ENCODE measurements around the gene UBE2F. TPM values are rescaled to one million over a fixed set of nuclear protein-coding genes. Genes with fewer than 3 reads are reported as not detected.

Gene UBE2F
- total and polyA plus RNA-seq, 2 donors (not counting 1 experiment from before 2014, with no cell fraction given), result 53.7 to 113 TPM

DNA sequence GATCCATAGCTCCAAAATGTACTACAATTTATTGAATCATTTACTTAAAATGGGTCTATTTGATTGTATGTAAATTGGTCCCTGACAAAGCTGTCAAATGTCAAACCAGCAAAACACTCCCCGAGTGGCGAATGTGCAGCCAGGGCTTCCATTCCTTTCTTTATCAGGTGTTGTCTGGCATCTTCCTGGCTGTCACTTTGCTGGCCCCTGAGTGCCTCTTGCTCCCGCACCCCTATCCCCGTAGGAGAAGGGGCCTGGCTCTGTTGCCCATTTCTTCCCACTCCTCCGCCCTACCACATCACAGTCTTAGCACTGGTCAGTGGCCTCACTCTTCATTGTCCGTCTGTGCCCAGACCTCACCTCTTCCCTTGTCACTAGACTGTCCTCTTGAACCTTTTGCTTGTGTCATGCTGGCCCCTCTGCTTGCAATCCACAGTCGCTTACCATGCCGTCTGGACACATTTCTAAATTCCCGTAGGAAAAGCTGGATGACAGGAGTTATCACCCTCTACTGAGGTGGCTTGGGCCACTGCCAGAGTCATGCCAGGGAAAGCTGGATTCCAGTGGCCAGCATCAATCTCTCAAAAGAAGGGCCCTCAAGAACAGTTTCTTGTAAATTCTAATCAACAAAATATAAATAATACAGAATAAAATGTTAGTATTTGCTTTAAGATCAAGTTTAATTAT is 15.4 kb downstream of the UBE2F start:
- TF ChIP-seq EZH2 (IDR thresholded peaks at IDR 0.05; ENCODE audit: low read length, missing control alignments), result no peak
- TF ChIP-seq, protein P1, sequence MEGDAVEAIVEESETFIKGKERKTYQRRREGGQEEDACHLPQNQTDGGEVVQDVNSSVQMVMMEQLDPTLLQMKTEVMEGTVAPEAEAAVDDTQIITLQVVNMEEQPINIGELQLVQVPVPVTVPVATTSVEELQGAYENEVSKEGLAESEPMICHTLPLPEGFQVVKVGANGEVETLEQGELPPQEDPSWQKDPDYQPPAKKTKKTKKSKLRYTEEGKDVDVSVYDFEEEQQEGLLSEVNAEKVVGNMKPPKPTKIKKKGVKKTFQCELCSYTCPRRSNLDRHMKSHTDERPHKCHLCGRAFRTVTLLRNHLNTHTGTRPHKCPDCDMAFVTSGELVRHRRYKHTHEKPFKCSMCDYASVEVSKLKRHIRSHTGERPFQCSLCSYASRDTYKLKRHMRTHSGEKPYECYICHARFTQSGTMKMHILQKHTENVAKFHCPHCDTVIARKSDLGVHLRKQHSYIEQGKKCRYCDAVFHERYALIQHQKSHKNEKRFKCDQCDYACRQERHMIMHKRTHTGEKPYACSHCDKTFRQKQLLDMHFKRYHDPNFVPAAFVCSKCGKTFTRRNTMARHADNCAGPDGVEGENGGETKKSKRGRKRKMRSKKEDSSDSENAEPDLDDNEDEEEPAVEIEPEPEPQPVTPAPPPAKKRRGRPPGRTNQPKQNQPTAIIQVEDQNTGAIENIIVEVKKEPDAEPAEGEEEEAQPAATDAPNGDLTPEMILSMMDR (conservative IDR thresholded peaks at IDR 0.05 in 1 of 2, IDR thresholded peaks at IDR 0.05 in 1 of 2; ENCODE audit: low read depth in 1 of 2, low read length in 2 of 2), result no peak
- H3K79me2 ChIP-seq (ENCODE audit: control insufficient read depth, insufficient read depth, low read length), result peaks cover 24% of the 10 kb centered on the region
- no peak overlapping the region for H3K9ac ChIP-seq (ENCODE audit: insufficient read depth, low read length)
- no peaks in the 10 kb centered on the region for H3K27me3 ChIP-seq (ENCODE audit: control insufficient read depth, insufficient read depth, low read length)
- no peak overlapping the region for H3K27ac ChIP-seq (ENCODE audit: insufficient read depth, low read length)
- H3K4me3 ChIP-seq (replicated peaks in 1 of 4; ENCODE audit: control extremely low read depth in 1 of 4, insufficient read depth in 1 of 4, low read depth in 3 of 4, low read length in 4 of 4), result no peak overlapping the region
- peaks cover 3% of the 10 kb centered on the region for H4K20me1 ChIP-seq (ENCODE audit: control insufficient read depth, extremely low read depth, insufficient read depth, low read length)
- H3K36me3 ChIP-seq (ENCODE audit: control insufficient read depth, insufficient read depth, low read length), result peaks cover 4% of the 10 kb centered on the region
- H2AFZ ChIP-seq (ENCODE audit: low read length), result no peak overlapping the region
- no peak overlapping the region for H3K4me2 ChIP-seq (ENCODE audit: extremely low read depth, insufficient read depth, low read length)
- DNase-seq (ENCODE audit: low read depth in 2 of 2), result no peak
- H3K9me3 ChIP-seq (ENCODE audit: control insufficient read depth, insufficient read depth, low read depth, low read length), result no peaks in the 10 kb centered on the region
- peaks cover 7% of the 10 kb centered on the region for H3K4me1 ChIP-seq (ENCODE audit: control insufficient read depth, extremely low read depth, insufficient read depth, low read length)

GRCh38 chr2:237983922-237984321 is 17.1 kb downstream of the UBE2F start:
- H3K79me2 ChIP-seq (ENCODE audit: control insufficient read depth, insufficient read depth, low read length), result peaks cover 12% of the 10 kb centered on the region
- H3K27me3 ChIP-seq (ENCODE audit: control insufficient read depth, insufficient read depth, low read length), result no peaks in the 10 kb centered on the region
- H2AFZ ChIP-seq (ENCODE audit: low read length), result no peak overlapping the region
- H3K9me3 ChIP-seq (ENCODE audit: control insufficient read depth, insufficient read depth, low read depth, low read length), result no peaks in the 10 kb centered on the region
- no peak overlapping the region for H3K9ac ChIP-seq (ENCODE audit: insufficient read depth, low read length)
- H3K4me3 ChIP-seq (replicated peaks in 1 of 4; ENCODE audit: control extremely low read depth in 1 of 4, insufficient read depth in 1 of 4, low read depth in 3 of 4, low read length in 4 of 4), result no peak overlapping the region
- peaks cover 3% of the 10 kb centered on the region for H4K20me1 ChIP-seq (ENCODE audit: control insufficient read depth, extremely low read depth, insufficient read depth, low read length)
- no peak for DNase-seq (ENCODE audit: low read depth in 2 of 2)
- H3K4me1 ChIP-seq (ENCODE audit: control insufficient read depth, extremely low read depth, insufficient read depth, low read length), result no peaks in the 10 kb centered on the region
- peaks cover 2% of the 10 kb centered on the region for H3K36me3 ChIP-seq (ENCODE audit: control insufficient read depth, insufficient read depth, low read length)
- TF ChIP-seq EZH2 (IDR thresholded peaks at IDR 0.05; ENCODE audit: low read length, missing control alignments), result no peak
- TF ChIP-seq, protein P1 (conservative IDR thresholded peaks at IDR 0.05 in 1 of 2, IDR thresholded peaks at IDR 0.05 in 1 of 2; ENCODE audit: low read depth in 1 of 2, low read length in 2 of 2), result no peak
- H3K4me2 ChIP-seq (ENCODE audit: extremely low read depth, insufficient read depth, low read length), result no peak overlapping the region
- no peak overlapping the region for H3K27ac ChIP-seq (ENCODE audit: insufficient read depth, low read length)

- Histone ChIP-seq H3K27ac (ENCODE audit: insufficient read depth, low read length) (no peak overlapping the region), H3K36me3 (ENCODE audit: control insufficient read depth, insufficient read depth, low read length) (peaks cover 2% of the 10 kb centered on the region), H3K79me2 (ENCODE audit: control insufficient read depth, insufficient read depth, low read length) (peaks cover 5% of the 10 kb centered on the region), H3K9me3 (ENCODE audit: control insufficient read depth, insufficient read depth, low read depth, low read length) (no peaks in the 10 kb centered on the region), H2AFZ (ENCODE audit: low read length) (no peak overlapping the region), H3K4me2 (ENCODE audit: extremely low read depth, insufficient read depth, low read length) (no peak overlapping the region), H3K4me1 (ENCODE audit: control insufficient read depth, extremely low read depth, insufficient read depth, low read length) (no peaks in the 10 kb centered on the region), H3K9ac (ENCODE audit: insufficient read depth, low read length) (no peak overlapping the region), H3K27me3 (ENCODE audit: control insufficient read depth, insufficient read depth, low read length) (no peaks in the 10 kb centered on the region), H4K20me1 (ENCODE audit: control insufficient read depth, extremely low read depth, insufficient read depth, low read length) (no peaks in the 10 kb centered on the region), H3K4me3 (replicated peaks in 1 of 4; ENCODE audit: control extremely low read depth in 1 of 4, insufficient read depth in 1 of 4, low read depth in 3 of 4, low read length in 4 of 4) (no peak overlapping the region)
- DNase-seq (ENCODE audit: low read depth in 2 of 2), result no peak
- no peak for TF ChIP-seq EZH2 (IDR thresholded peaks at IDR 0.05; ENCODE audit: low read length, missing control alignments)
- TF ChIP-seq, protein P1 (conservative IDR thresholded peaks at IDR 0.05 in 1 of 2, IDR thresholded peaks at IDR 0.05 in 1 of 2; ENCODE audit: low read depth in 1 of 2, low read length in 2 of 2), result no peak
Measured at GRCh38 chr2:237987268-237987667, 20.5 kb downstream of the UBE2F start.

Data from fibroblast of lung (primary cell).